ENCODE results near the gene VAC14. TPM values are rescaled to one million over a fixed set of nuclear protein-coding genes. Genes with fewer than 3 reads are reported as not detected.

The VAC14 gene
- total RNA-seq, 1 donor from 2014 or later = 36.3 TPM

GRCh38 chr16:70661918-70662641, 138.9 kb downstream of the VAC14 start:
- H3K4me1 Mint-ChIP-seq = no peaks in the 10 kb centered on the region
- no peak overlapping the region for H3K4me3 Mint-ChIP-seq
- no peaks in the 10 kb centered on the region for H3K9me3 Mint-ChIP-seq
- intact Hi-C loops (cut with micrococcal nuclease) = no loop called here
- no peak for DNase-seq
- no peaks in the 10 kb centered on the region for H3K27me3 Mint-ChIP-seq
- no peak overlapping the region for H3K27ac Mint-ChIP-seq
- no peaks in the 10 kb centered on the region for H3K36me3 Mint-ChIP-seq (ENCODE audit: low read depth)

DNA sequence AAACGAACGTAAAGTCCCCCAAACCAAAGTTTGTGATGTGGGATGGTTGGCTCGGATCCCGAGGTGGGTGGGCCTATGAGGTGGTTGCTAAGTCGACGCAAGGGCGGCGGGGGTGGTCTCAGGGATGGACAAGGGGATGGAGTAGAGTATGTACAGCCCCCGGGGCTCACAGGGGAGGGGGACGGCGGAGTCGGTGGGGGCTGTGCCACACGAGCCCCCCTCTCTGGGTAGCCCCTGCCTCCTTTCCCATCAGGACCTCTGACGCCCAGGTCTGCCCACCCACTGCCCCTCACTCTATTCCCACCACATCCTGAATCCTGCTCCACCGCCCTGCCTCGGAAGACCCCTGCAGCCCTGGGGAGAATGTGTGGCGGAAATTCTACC, 139.4 kb downstream of the VAC14 start:
- Mint-ChIP-seq H3K4me3 (no peak overlapping the region), H3K27me3 (no peaks in the 10 kb centered on the region), H3K9me3 (no peaks in the 10 kb centered on the region), H3K4me1 (no peaks in the 10 kb centered on the region), H3K36me3 (ENCODE audit: low read depth) (no peaks in the 10 kb centered on the region), H3K27ac (no peak overlapping the region)
- no peak for DNase-seq
- intact Hi-C loops (cut with micrococcal nuclease) = no loop called here

DNA sequence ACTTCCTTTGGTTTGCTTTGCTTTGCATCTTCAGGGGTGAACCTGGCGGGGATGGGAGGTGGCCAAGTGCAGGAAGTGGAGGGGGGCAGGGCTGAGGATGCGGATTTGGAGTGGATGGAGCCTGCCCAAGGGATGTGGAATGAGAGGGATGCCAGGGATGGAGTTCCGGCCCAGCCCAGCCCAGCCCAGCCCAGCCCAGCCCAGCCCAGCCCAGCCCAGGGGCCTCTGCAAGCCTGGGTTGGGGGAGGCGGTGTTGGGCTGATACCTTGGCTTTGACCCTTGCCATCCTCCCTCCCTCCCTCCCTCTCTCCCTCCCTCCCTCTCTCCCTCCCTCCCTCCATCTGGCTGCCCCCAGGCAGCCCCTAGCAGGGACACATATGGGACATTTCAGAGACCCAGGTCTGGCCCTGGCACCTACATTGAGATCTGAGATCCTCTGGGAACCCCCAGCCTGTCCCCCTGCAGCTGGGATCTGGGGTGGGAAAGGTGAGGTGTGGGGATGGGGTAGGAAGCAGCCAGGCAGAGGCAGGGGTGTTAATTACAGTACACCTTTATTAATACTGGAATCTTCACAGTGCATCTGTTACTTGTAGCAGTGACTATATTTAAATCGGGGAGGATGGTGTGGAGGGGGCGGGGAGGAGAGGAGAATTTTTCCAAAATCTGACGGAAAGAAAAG, 140.1 kb downstream of the VAC14 start:
- no peak overlapping the region for H3K4me3 Mint-ChIP-seq
- H3K4me1 Mint-ChIP-seq = no peaks in the 10 kb centered on the region
- no peaks in the 10 kb centered on the region for H3K9me3 Mint-ChIP-seq
- no peaks in the 10 kb centered on the region for H3K36me3 Mint-ChIP-seq (ENCODE audit: low read depth)
- DNase-seq = no peak
- intact Hi-C loops (cut with micrococcal nuclease) = no loop called here
- no peak overlapping the region for H3K27ac Mint-ChIP-seq
- no peaks in the 10 kb centered on the region for H3K27me3 Mint-ChIP-seq

DNA sequence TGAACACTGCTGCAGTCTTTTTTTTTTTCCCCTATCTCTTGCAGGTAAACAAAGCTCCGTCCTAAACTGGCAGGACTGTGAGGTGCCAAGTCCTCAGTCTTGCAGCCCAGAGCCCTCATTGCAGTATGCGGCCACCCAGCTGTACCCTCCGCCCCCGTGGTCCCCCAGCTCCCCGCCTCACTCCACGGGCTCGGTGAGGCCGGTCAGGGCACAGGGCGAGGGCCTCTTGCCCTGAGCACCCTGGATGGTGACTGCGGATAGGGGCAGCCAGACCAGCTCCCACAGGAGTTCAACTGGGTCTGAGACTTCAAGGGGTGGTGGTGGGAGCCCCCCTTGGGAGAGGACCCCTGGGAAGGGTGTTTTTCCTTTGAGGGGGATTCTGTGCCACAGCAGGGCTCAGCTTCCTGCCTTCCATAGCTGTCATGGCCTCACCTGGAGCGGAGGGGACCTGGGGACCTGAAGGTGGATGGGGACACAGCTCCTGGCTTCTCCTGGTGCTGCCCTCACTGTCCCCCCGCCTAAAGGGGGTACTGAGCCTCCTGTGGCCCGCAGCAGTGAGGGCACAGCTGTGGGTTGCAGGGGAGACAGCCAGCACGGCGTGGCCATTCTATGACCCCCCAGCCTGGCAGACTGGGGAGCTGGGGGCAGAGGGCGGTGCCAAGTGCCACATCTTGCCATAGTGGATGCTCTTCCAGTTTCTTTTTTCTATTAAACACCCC, 140.8 kb downstream of the VAC14 start:
- Mint-ChIP-seq H3K4me3 (no peak overlapping the region), H3K4me1 (no peaks in the 10 kb centered on the region), H3K9me3 (no peaks in the 10 kb centered on the region), H3K27me3 (no peaks in the 10 kb centered on the region), H3K36me3 (ENCODE audit: low read depth) (no peaks in the 10 kb centered on the region), H3K27ac (no peak overlapping the region)
- intact Hi-C loops (cut with micrococcal nuclease) = loop anchor here (10.0 kb wide), 1 partner anchor 165 kb away; no protein-coding TSS in a partner anchor
- DNase-seq = no peak

- H3K27ac Mint-ChIP-seq = no peak overlapping the region
- no peaks in the 10 kb centered on the region for H3K9me3 Mint-ChIP-seq
- H3K4me1 Mint-ChIP-seq = no peaks in the 10 kb centered on the region
- intact Hi-C loops (cut with micrococcal nuclease) = loop anchor here (10.0 kb wide), 1 partner anchor 165 kb away; no protein-coding TSS in a partner anchor
- H3K4me3 Mint-ChIP-seq = no peak overlapping the region
- no peak for DNase-seq
- no peaks in the 10 kb centered on the region for H3K27me3 Mint-ChIP-seq
- no peaks in the 10 kb centered on the region for H3K36me3 Mint-ChIP-seq (ENCODE audit: low read depth)
Observed at GRCh38 chr16:70659546-70659945, 141.4 kb downstream of the VAC14 start.

DNA sequence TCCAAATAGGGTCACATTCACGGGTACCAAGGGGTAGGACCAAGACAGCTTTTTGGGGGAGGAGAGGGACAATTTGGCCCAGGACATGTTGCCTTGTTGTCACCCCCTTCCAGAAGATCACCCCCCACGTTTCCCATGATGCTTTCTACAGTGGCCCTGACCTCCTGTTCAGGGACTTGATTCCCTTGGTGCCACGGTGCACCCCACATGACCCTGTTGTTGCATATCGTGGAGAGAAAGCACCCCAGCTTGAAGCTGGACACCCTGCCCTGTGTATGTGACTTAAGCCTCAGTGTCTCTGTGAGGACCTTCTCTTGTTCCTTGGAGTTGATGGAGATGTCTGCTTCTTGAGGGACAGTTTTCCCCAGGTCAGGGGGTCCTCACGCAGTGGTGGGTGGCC, 142.0 kb downstream of the VAC14 start:
- intact Hi-C loops (cut with micrococcal nuclease) = loop anchor here (10.0 kb wide), 1 partner anchor 164 kb away; no protein-coding TSS in a partner anchor
- Mint-ChIP-seq H3K4me3 (no peak overlapping the region), H3K27me3 (no peaks in the 10 kb centered on the region), H3K27ac (no peak overlapping the region), H3K4me1 (peaks cover 3% of the 10 kb centered on the region), H3K9me3 (no peaks in the 10 kb centered on the region), H3K36me3 (ENCODE audit: low read depth) (no peaks in the 10 kb centered on the region)
- no peak for DNase-seq

GRCh38 chr16:70657956-70658355, 143.0 kb downstream of the VAC14 start:
- H3K27ac Mint-ChIP-seq = no peak overlapping the region
- no peaks in the 10 kb centered on the region for H3K9me3 Mint-ChIP-seq
- H3K4me1 Mint-ChIP-seq = peaks cover 6% of the 10 kb centered on the region
- no peaks in the 10 kb centered on the region for H3K27me3 Mint-ChIP-seq
- intact Hi-C loops (cut with micrococcal nuclease) = loop anchor here (10.0 kb wide), 1 partner anchor 163 kb away; no protein-coding TSS in a partner anchor
- H3K36me3 Mint-ChIP-seq (ENCODE audit: low read depth) = no peaks in the 10 kb centered on the region
- H3K4me3 Mint-ChIP-seq = no peak overlapping the region
- DNase-seq = no peak

- Mint-ChIP-seq H3K27me3 (no peaks in the 10 kb centered on the region), H3K4me1 (peaks cover 6% of the 10 kb centered on the region), H3K4me3 (no peak overlapping the region), H3K36me3 (ENCODE audit: low read depth) (no peaks in the 10 kb centered on the region), H3K27ac (no peak overlapping the region), H3K9me3 (no peaks in the 10 kb centered on the region)
- intact Hi-C loops (cut with micrococcal nuclease) = loop anchor here (10.0 kb wide), 1 partner anchor 162 kb away; no protein-coding TSS in a partner anchor
- no peak for DNase-seq
Observed at GRCh38 chr16:70656712-70657263, 144.2 kb downstream of the VAC14 start.

- no peaks in the 10 kb centered on the region for H3K36me3 Mint-ChIP-seq (ENCODE audit: low read depth)
- peaks cover 6% of the 10 kb centered on the region for H3K4me1 Mint-ChIP-seq
- no peak overlapping the region for H3K27ac Mint-ChIP-seq
- H3K4me3 Mint-ChIP-seq = no peak overlapping the region
- intact Hi-C loops (cut with micrococcal nuclease) = loop anchor here (10.0 kb wide), 1 partner anchor 161 kb away; no protein-coding TSS in a partner anchor
- H3K9me3 Mint-ChIP-seq = no peaks in the 10 kb centered on the region
- no peak for DNase-seq
- no peaks in the 10 kb centered on the region for H3K27me3 Mint-ChIP-seq
Observed at GRCh38 chr16:70656065-70656711, 144.8 kb downstream of the VAC14 start.

DNA sequence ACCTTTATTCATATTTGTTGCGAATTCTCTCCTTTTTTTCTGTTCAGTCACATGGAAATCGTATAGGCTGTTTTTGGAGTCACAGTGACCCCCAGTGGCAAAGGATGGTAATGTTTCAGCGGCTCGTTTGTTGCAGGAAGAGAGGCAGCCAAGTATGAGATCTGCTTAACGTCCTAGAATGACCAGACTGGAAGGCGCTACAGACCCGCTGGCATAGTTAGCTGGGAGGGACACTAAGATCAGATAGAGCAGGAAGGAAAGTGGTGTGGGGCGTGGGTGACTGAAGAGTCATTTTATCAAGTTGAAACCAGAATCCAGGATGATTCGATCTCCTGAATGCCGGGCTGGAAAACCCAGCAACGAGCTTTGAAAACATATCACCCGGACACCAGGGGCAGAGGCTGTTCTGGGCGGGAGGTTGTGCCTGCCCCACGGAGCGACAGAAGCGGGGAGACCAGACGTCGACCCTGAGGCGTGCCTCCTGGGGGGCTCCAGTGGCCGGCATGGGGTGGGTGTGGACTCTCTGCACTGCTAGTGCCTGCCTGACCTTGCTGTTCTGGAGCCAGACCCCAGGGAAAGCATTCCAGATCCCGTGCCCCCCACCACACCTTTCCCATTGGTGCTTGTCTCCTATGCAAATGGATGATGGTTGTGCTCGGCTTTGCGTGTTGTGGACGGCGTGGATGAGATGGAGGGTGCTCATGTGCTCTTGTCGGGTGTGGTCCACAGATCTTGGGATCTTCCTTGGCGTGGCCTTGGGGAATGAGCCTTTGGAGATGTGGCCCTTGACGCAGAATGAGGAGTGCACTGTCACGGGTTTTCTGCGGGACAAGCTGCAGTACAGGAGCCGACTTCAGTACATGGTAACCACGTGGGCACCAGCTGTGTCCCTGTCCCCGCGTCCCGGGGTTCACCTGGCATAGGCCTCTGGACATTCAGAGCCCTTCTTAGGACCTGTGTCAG, 146.9 kb downstream of the VAC14 start:
- no peaks in the 10 kb centered on the region for H3K9me3 Mint-ChIP-seq
- peaks cover 6% of the 10 kb centered on the region for H3K4me1 Mint-ChIP-seq
- H3K27me3 Mint-ChIP-seq = no peaks in the 10 kb centered on the region
- no peaks in the 10 kb centered on the region for H3K36me3 Mint-ChIP-seq (ENCODE audit: low read depth)
- intact Hi-C loops (cut with micrococcal nuclease) = loop anchor here (1.0 to 10.0 kb wide), 5 partner anchors 77 to 284 kb away; no protein-coding TSS in a partner anchor
- DNase-seq = peak; percentile 95
- peak overlapping the region; percentile 59 for H3K4me3 Mint-ChIP-seq
- no peak overlapping the region for H3K27ac Mint-ChIP-seq

DNA sequence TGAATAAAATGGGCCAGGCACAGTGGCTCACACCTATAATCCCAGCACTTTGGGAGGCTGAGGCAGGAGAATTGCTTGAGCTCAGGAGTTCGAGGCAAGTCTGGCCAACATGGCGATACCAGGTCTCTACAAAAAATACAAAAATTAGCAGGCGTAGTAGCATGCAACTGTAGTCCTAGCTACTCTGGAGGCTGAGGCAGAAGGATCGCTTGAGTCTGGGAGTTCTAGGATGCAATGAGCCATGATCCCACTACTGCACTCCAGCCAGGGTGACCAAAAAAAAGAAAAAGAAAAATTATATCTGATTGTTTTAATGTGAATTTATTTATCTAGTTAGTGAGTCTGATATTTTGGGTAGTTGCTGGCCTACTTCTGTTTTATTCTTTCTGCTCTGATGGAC, 147.6 kb downstream of the VAC14 start:
- Mint-ChIP-seq H3K36me3 (ENCODE audit: low read depth) (no peaks in the 10 kb centered on the region), H3K27me3 (no peaks in the 10 kb centered on the region), H3K27ac (no peak overlapping the region), H3K4me1 (peaks cover 6% of the 10 kb centered on the region), H3K4me3 (no peak overlapping the region), H3K9me3 (no peaks in the 10 kb centered on the region)
- no peak for DNase-seq
- intact Hi-C loops (cut with micrococcal nuclease) = loop anchor here (1.0 to 10.0 kb wide), 5 partner anchors 76 to 283 kb away; no protein-coding TSS in a partner anchor

- Mint-ChIP-seq H3K9me3 (no peaks in the 10 kb centered on the region), H3K4me1 (peaks cover 6% of the 10 kb centered on the region), H3K27me3 (no peaks in the 10 kb centered on the region), H3K36me3 (ENCODE audit: low read depth) (no peaks in the 10 kb centered on the region), H3K27ac (no peak overlapping the region), H3K4me3 (no peak overlapping the region)
- intact Hi-C loops (cut with micrococcal nuclease) = loop anchor here (5.0 to 10.0 kb wide), 3 partner anchors 75 to 270 kb away; no protein-coding TSS in a partner anchor
- DNase-seq = no peak
Observed at GRCh38 chr16:70652322-70652721, 148.6 kb downstream of the VAC14 start.
